Stimulated activated naive CD4-positive, alpha-beta T cell treated with Interleukin-2 at 50 U/mL for 16 hours (primary cell): ENCODE data around the gene CUEDC1.

Experiments
- DNase-seq: peaks from one replicate; lab custom pipeline; 2025; lab: John Stamatoyannopoulos, UW

The CUEDC1 gene, protein sequence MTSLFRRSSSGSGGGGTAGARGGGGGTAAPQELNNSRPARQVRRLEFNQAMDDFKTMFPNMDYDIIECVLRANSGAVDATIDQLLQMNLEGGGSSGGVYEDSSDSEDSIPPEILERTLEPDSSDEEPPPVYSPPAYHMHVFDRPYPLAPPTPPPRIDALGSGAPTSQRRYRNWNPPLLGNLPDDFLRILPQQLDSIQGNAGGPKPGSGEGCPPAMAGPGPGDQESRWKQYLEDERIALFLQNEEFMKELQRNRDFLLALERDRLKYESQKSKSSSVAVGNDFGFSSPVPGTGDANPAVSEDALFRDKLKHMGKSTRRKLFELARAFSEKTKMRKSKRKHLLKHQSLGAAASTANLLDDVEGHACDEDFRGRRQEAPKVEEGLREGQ

DNA sequence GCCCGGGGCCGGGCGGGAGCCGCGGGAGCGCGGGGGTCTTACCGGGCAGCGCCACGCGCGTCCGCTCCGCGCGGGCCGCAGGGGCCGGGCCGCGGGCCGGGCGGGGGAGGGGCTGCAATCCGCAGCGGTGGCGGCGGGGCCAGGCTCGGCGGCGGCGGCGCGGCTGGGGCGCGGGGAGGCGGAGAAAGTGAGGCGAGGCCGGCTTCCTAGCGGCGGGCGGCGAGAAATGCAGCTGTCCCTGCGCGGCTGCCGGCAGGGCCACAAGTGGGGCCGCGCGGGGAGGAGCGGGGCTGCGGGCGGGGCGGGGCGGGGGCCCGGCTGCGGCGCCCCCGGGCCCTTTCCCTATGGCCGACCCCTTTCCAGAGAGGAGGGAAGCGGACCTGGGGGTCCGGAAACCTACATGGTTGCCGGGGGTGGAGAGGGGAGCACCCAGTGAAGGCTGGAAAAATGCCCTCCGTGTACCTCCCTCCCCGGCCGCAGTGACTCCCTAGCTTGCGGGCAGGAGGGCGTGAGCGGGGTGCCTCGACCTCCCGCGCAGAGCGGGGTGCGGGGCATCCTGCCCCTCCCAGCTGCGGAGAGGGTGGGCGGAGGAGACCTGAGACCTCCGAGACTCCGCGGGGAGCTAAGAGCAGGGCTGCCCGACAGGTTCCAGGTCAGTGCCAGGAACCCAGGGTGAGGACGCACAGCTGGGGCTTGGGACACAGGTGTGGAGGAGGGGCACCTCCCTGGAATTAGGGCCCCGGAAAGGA lies at the start of gene CUEDC1:
CUEDC1 (minus strand) TSS at position 230 of the 749 bp plus-strand sequence. CDS start 69,848 bp downstream, outside the sequence.
- DNase-seq = peak; percentile 67

DNA sequence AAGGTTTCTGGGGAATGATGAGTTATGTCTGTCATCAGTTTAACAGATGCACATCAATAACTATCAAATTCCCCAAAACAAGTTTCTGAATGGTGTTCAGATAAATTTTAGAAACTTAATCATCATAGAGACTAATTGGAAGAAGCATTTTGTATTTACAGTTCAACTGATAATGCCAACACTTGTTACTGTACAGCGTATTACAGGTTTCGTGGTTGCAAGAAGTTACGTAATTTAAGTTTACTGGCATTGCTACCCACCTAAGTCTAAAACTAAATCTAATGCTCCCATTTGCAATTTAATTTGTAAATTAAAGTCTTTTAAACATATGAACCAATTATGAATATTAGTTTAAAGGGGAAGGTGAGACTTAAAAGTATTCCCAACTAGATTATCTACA lies 48.8 kb upstream of the CUEDC1 start:
- no peak for DNase-seq

DNA sequence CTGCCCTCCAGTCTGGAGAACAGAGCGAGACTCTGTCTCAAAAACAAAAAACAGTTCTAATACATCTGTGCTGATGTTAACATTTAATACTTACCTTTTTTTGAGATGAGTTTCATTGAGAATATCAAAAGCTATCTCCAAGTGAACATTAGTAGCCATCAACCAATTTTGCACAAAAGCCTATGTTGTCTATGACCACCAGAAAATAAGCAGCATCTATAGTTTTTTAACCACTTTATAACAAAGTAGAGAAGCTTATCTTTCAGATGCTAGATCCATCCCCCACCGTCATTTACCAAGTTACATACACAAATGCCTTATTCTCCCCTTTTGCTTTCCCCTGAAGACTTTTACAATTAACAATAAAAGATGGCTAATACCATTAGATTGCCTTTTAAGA lies 47.8 kb upstream of the CUEDC1 start:
- no peak for DNase-seq

DNA sequence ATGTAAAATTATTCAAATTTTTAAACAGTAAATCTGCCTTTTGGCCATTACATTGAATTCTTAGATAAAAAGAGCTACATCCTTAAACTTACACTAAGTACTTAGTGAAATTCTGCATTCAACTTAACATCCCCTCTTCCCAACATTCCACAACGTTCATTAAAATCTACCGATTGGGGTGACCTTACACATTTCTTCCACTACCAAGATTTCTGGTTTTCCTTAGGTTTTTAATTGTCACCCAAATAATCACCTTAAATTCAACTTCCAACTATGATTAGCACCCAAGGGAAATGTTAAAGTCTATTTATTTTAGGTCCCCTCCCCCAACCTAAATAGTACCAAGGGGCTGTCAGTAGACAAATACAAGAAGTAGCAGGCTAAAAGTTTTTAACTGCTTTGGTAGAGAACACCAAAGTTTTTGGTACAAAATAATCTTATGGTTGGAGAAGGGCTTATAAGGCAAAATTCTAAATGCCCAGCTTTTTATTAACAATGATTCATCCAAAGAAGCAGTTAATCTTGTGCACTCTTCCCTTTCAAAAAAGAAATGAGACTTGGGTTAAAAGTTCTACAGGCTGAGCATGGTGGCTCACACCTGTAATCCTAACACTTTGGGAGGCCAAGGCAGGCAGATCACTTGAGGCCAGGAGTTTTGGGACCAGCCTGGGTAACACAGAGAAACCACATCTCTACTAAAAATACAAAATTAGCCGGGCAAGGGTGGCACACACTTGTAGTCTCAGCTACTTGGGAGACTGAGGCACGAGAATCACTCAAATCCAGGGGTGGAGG lies 47.1 kb upstream of the CUEDC1 start:
- no peak for DNase-seq

DNA sequence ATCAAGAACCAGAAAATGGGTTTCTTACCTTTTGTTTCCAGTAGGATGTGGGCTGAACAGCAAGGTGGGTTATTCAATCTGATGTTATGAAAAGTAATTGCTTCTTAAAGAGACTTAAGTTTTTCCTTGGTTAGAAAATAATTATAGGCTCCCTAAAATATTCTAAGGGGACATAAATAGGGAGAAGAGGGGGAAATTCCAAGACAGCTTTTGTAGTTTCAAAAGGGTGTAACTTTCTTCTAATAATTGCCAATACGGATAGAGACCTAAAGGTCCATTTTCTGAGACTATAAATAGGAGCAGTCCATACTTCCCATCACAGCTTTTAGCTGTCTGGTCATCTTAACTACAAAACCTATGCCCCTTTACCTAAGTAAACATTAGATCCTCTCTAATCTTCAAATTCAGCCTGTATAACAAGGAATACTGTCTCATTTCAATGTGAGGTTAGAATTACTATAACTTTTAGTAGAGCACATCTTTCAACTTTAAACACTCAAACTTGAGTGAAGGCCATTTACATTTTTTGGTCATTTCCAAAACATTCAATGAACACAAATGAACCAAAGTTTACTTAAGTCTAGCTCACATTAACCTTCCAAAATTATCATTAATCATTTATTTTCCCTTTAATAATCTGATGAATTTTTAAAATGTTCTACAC lies 46.4 kb upstream of the CUEDC1 start:
- no peak for DNase-seq

DNA sequence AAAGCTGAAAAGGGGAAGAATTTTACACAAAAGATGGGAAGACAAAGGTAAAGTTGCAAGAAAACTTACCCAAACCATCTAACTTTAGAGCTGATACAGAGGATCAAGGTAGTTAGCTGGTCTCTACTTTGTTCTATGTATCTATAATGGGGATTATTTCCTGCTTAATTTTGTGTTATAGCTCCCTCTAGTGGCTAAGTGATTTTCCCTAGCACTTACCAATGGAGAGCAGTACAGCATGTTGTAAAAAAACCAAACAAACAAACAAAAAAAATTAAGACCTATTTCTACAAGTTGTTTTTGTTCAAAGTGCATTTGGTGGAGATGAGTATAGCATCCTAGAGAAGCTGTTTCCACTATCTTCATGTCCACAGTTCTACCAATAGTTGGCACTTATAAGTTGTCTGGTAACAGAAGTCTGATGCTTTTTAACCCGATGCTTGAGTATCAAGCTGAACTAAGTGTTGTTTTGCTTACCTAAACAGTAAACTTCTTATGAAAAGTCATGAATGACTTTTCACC lies 44.3 kb upstream of the CUEDC1 start:
- DNase-seq = no peak

DNA sequence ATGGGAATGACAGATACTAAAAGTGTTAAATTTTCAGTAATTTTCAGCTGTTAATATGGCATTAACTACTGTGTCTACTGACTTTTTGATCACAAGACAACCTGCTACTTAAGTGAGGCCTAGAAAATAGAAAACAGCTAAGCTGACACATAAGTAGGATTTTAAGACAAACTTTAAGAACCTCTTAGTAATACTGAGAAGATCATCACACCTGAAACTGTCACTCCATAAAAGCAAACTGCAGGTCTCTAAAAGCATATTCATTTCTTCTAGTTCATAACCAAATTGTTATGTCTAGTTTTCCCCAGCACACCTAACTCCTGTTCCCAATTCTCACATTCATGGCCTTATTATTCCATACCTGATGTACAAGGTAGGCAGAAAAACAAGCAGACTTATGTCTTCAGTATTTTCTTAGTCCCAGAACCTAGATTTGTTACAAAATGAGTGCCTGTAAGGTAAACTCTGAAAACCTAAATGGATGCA lies 43.8 kb upstream of the CUEDC1 start:
- DNase-seq = no peak

DNA sequence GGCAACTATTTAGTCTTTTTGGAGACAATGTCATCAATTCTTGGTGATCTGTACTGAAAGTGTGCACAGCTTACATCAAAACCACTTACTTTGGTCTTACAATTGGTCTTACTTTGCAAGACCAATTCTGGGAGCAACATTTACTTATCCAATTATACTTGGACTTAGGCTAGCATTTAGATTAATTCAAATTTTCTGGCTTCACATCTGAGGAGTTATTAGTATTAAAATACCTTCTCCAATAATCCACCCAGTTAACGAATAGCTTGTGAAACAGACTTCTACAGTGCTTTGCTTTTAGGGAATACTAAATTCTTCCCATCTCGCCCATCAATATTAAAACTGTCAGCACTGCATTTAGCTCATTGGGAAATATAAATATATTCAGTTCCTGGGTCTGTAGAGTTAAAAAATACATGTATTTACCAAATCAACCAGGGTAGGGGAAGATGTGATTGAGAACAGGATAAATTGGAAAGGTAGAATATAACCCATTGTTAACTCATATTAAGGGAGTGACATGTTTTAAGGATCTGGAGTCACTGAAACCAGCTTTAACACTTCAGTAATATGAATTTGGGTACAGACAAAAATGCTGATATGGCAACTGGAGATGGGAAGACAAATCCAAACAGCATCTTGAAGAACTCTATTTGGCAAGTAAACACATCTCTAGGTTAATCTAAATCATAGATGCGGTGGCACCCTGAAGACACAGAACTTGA lies 42.0 kb upstream of the CUEDC1 start:
- no peak for DNase-seq

DNA sequence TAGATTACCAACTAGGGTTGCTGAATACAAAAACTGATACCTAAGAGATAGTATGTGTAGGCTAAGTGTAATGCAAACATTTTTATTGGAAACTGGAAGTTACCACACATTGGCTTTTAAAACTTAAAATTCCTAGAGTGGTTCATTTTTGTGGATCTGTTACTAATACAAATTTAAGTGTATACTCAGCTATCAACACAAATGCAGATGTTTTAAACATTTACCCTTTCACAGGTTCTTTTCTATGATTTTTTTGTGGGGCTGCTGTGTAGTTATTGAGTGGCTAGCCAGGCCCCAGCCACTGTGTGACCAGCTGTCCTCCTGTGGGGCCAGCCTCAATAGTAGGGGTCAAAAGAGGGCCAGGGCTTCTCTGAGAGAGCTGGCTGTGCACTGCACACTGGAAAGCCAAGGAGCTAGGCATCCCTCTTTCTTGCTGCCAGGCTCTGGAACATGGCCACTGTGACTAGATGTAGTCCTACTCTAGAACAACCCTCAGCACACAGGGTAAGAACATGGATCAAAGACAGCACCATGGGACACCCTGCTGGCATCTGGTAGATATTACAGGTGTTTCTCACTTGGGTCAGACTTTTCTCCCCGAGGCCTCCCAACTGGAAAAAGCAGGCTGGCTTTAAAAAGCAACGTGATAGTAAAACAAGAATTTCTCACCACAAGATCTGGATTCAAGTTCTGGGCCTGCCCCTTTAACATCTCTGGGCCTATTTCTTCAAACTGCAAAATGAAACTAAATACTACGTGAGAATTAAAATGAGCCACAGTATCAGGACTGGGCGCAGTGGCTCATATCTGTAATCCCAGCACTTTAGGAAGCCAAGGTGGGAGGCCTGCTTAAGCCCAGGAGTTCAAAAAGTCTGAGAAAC lies 40.1 kb upstream of the CUEDC1 start:
- DNase-seq = peak; percentile 48

DNA sequence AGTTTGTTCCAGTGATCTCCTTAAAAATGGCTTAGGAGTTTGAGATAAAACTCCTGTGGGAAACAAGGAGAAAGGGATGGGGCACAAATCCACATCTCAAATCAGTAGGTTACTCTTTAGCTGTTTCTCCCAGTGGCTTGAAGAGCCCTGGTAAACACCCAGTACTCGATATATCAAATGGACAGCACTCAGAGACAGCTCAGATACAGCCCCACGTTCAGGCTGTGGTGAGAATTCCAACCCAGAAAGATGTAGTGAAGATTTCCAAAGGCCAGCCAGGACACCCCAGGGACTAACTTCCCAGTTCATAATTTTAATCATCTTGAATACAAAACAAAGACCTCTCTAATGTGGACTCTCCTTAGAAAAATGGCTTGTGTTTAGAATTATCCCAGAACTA lies 39.2 kb upstream of the CUEDC1 start:
- DNase-seq = no peak

DNA sequence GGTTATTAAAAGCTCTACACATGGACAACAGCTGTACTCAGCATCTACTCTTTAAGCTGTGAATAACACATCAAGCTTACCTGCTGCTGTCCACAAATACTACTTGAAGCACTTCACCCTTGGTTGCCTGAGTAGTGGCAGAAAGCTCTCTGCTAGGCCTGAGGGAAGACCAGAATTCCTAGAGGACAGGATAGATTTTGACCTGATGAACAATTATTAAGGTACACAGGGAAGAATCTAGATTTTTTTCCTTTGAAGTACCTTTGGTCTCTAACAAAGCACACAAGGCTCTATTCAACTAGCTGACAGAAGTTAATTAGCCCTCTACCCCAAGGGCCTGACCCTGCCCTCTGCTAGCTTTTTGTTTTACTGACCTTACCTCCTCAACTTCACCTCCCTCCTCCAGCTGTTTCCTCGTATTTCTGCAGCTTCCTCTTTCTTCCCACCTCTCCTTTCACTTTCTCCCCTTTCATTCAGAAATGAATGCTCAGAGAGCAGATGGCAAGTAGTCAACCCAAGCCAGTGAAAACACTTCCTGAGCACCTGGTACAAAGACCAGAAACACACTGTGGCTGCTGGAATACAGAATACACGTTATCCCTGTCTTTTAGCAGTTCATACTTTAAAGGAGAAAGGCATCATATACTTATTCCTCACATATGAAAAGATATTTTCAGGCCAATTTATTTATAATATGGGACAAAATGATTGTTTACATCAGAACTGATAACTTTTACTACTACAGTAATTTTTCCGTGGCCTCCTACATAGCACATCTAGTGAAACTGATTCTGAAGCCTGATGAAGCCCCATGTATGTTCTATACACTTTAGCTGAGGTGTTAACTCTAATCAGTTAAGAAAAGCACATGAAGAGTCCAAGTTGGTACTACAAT lies 38.5 kb upstream of the CUEDC1 start:
- DNase-seq = no peak

DNA sequence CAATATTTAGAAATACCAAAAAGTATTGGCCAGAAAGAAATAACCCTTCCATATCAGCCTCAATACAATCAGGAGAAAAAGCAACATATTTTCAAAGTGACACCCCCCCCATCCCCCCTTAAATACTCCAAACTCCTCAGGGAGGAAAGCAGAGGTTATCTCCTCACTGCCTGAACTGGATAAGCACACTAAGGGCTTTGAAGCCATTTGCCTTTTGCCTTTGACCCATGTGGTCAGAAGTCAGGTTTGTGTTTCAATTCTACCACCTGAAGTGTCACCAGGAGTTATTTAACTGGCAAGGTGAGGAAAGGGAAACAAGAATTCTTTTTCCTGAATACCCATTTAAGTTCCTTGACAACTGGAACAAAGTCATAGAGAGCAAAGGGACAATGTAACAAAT lies 36.3 kb upstream of the CUEDC1 start:
- DNase-seq = no peak

DNA sequence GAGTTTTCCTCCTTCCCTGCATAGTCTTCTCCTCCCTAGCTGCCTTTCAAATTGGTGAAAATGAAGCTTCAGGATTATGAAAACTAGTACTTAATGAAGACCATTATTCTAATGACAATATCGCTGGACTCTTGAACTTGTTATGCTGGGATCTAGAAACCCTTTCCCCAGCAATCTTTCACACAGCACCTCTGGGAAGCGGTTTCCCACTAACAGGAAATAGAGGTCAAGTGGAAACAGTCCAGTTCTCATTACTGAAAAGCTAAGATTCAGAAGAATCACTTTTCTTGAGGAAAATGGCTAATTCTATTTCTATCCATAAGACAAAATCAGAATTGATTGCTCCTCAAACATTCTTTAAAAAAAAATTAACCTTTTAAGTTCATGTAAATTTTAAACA lies 34.8 kb upstream of the CUEDC1 start:
- no peak for DNase-seq

DNA sequence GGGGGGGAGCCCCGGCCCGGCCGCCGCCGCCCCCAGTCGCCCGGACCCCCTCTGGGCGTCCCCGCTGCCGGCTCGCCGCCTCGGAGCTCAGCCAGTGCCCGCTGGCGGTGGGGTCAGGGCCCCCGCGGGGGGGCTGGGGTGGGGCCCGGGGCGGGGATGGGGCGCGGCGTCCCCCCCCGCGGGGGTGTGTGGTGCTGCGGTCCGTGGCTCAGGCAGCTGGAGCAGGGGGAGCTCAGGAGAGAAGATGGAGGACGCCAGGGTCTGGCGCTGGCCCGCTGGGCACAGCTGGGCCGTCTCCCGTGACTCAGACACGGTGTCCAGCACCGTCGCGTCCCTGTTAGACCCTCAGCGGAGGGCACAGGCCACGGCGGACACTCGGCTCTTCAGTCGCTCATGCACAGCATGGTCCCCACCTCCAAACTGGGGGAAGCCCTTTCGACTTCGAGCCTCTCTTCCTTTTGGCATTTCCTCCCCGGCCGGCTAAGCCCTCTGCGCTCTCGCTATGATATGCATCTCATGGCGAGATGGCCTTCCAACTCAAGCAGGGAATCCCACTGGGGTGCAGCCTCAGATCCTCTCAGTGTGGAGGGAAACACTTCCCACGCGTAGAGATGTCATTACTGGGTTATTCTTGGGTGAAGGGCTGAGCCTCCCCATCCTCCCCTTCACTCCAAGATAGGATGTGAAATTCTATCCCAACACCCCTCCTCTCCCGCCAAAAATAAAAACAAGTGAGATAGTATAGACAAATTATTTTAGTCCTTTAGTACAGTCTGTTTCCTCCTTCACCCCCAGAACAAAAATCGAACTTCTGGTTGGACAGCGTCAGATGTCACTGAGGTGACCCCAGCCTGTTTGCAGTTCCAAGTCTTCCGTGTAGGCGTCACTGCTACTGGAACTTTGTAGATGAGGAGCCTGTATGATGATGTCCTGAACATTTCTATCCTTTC lies 33.4 kb upstream of the CUEDC1 start:
- peak; percentile 72 for DNase-seq

DNA sequence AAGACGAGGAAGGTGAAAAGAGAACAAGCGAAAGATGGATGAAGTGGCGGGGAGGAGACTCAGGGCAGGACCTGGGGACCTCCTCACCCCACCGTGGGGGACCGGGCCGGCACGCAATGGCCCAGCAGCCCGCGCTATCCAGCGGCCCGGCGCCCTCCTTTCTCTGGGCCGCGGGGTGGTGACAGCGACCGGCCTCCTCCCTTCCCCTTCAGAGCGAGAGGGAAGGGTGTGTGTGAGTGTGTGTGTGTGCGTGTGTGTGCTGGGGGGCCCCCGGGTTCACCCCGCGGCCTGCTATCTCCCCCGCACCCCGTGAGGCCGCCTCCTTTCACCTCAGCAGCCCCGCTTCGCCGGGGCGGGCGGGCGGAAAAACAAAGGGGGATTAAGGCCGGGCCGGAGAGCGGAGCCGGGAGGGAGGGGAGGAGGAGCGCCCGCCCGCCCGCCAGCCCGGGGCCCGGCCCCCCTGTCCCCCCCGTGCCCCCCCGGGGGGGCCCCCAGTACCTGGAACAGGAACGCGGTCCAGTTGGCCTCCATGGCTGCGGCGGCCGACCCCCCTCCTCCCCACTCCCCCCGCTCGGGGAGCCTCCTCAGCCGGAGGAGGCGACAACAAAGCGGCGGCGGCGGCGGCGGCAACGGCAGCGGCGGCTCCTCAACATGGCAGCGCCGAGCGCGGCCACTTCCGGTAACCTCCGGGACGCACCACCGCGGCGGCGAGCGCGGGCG lies 32.5 kb upstream of the CUEDC1 start, which contains the start of gene VEZF1:
VEZF1 (minus strand) TSS at position 674 of the 720 bp plus-strand sequence; CDS start at position 531, 143 bp downstream.
- peak; percentile 77 for DNase-seq

DNA sequence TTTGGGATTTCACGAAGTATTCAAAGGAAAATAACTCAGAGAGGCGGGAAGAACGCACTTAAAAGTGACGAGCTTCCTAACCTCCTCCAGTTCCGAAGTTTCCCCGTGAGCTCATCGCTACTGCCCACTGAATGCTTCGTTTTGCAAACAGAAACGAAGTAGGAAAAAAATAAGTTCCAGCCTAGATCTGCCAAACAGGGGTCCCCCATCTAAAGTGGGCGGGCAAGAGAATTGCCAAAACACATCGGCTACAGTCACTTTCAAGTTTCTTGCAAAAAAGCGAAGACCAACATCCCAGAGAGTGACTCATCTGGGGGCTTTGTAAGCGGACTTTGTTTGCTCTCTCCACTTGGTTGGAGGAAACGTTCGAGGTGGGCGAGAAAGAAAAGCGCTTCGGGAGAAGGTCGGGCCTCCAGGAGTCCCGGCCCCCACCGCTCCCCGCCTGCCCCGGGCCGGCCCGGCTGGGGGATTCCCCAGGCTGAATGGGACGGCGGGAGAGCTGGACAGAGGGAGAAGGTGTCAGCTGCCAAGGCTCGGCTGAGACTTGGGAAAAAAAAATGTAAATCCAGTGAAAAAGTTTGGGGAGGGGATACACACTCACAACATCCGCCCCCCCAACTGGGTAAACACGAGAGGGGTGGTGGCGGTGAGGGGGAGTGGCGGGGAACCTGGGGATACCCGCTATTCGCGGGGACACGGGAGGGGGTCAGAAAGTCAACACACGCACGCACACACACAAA lies 31.8 kb upstream of the CUEDC1 start:
- peak; percentile 34 for DNase-seq
